Cardiac muscle cell (in vitro differentiated cells and primary cell): ENCODE data around the gene TFPT. TPM values are rescaled to one million over a fixed set of nuclear protein-coding genes. Genes with fewer than 3 reads are reported as not detected.

Source experiments
- DNase-seq, 2 donors: peaks; one replicate each; pipeline versions ENCODE4 v3.0.0 to v3.0.0-alpha.2; 2010 to 2017; ENCODE audit warnings: low read depth in 1 of 2, low spot score in 1 of 2
- H3K27ac ChIP-seq: fragments of 200-600 bp; sonication (generic); 2 replicates; pipeline ENCODE4 v1.5.1; 2016
- H3K27me3 ChIP-seq: fragments of 200-600 bp; sonication (generic); 2 replicates; pipeline ENCODE4 v1.6.0; 2016; ENCODE audit warnings: control low read depth
- H3K36me3 ChIP-seq: fragments of 200-600 bp; sonication (generic); 2 replicates; pipeline ENCODE4 v1.5.1; 2016; ENCODE audit warnings: control low read depth
- H3K4me1 ChIP-seq: fragments of 200-600 bp; sonication (generic); 2 replicates; pipeline ENCODE4 v1.8.1; 2017; ENCODE audit warnings: low read depth, mild to moderate bottlenecking, mixed run types
- H3K4me3 ChIP-seq: fragments of 200-600 bp; sonication (generic); 2 replicates; pipeline ENCODE4 v1.5.1; 2016; ENCODE audit warnings: mild to moderate bottlenecking
- H3K9me3 ChIP-seq: fragments of 200-600 bp; sonication (generic); 2 replicates; pipeline ENCODE4 v1.5.1; 2017; ENCODE audit warnings: low read depth, mild to moderate bottlenecking, control low read depth
- CTCF ChIP-seq: IDR thresholded peaks from 2 replicates; pipeline ENCODE4 v1.5.1; 2012; ENCODE audit warnings: low read depth, mild to moderate bottlenecking, low read length
- polyA plus RNA-seq: library from polyadenylated mRNA; unstranded; fragments of >200 nt; fragmentation: Nextera tagmentation; extraction: Ambion mirVana; gene quantifications from 2 replicates; pipeline ENCODE4 v1.2.1, GENCODE V29; 2016
- total RNA-seq: library from RNA; depleted of rRNA; stranded (reverse); fragments of >200 nt; gene quantifications from 2 replicates; pipeline ENCODE4 v1.2.3, GENCODE V29; 2016

The TFPT gene
- total and polyA plus RNA-seq, 2 experiments from 2014 or later, result 27.5 to 32.1 TPM

DNA sequence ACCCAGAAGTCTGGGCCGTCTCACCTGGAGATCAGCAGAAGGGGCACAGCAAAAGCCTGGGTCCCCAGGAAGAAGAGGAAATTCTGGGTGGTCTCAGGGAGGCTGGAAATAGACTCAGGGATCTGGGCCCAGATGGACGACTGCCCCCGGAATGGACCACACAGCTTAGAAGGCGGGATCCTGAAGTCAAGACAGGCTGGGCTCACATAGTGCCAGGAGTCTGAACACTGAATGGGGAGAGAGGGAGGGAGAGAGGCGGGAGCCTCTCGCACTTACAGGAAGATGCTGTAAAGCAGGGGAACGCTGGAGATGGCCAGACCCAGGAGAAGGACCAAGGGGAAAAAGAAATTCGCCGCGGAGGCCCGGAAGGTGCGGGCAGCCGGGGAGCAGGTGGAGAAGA, 45.4 kb upstream of the TFPT start:
- H3K4me3 ChIP-seq, result peak overlapping the region; percentile 56
- DNase-seq, result no peak
- peaks cover 10% of the 10 kb centered on the region for H3K4me1 ChIP-seq
- H3K27me3 ChIP-seq, result no peaks in the 10 kb centered on the region
- peaks cover 6% of the 10 kb centered on the region for H3K36me3 ChIP-seq
- H3K9me3 ChIP-seq, result no peaks in the 10 kb centered on the region
- peak overlapping the region; percentile 81 for H3K27ac ChIP-seq
- TF ChIP-seq CTCF, result no peak

- Histone ChIP-seq H3K36me3 (peaks cover 6% of the 10 kb centered on the region), H3K27ac (peak overlapping the region; percentile 81), H3K27me3 (no peaks in the 10 kb centered on the region), H3K4me3 (peak overlapping the region; percentile 56), H3K9me3 (no peaks in the 10 kb centered on the region), H3K4me1 (peaks cover 10% of the 10 kb centered on the region)
- DNase-seq, result peak in 1 of 2 donors; percentile 30
- no peak for TF ChIP-seq CTCF
These were observed 44.8 kb upstream of the TFPT start for GRCh38 chr19:54160182-54160811.

DNA sequence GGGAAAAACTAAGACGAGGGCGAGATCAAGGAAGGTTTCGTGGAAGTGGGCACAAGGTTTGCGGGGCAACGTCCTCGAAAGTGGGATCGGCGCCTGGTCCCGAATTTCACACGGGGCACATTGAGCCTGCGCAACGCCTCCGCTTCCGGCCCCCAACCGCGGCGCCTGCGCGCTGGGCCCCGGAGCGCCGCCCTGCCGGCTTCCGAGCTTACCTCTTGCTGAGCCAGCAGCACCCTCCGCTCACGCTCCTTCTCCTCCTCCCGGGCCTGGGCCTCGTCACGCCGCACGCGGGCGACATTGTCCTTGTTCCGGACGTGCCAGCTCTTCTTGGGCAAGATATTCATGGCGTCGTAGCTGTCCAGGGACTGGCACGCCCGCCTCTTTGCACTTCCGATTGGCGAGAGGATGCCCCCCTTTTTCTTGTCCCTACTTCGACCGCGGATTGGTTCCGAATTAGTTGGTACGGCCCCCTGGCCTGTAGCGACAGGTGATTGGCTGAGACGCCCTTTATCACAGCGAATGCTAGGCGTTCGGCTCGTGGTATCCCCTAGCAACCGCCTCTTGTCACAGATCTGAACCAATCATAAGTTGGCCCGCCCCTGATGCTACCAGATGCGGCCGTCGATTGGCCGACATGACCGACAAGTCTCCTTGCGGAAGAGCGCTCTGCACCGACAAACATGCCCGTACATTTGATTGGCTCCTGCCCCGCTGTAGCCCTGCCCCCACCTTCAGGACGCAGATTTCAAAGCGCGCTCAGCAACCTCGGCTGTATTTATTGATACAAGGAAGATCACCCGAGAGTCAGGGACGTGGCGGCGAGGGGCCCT, 44.1 kb upstream of the TFPT start, which contains the start of gene LENG1:
TSS of gene LENG1 (minus strand) at position 370 of the 830 bp plus-strand sequence. CDS start at position 344, 26 bp downstream.
- peak; percentile 100 for DNase-seq
- Histone ChIP-seq H3K27ac (peak within 1 kb of the TSS; percentile 85), H3K36me3 (peaks cover 12% of the 10 kb centered on the region), H3K4me3 (peak within 1 kb of the TSS; percentile 59), H3K27me3 (no peaks in the 10 kb centered on the region), H3K9me3 (no peaks in the 10 kb centered on the region), H3K4me1 (peaks cover 10% of the 10 kb centered on the region)
- TF ChIP-seq CTCF, result peak; percentile 36

DNA sequence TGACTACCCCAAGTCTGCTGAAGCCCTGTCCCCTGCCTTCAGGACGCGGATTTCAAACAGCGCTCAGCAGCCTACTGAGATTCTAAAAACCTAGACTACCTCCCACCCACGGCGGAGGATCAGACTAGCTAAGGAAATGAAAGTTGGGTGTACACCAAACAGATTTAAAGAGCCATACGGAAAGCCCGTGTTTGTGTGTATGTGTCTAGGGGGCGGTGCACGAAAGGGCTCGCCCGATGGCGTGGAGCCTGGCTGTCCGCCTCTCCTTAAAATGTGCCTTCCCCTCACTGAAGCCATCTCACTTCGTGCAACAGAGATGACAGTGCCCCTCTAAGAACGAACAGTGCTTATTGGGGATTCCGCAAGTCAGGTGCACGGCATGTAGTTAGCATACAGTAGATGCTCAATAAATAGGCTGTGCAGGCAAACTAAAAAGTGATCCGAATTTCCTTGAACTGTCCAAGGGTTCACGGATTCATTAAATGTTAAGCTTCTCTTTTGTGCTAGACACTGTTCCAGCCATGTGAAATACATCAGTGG, 43.4 kb upstream of the TFPT start:
- H3K4me1 ChIP-seq, result peaks cover 10% of the 10 kb centered on the region
- H3K27me3 ChIP-seq, result no peaks in the 10 kb centered on the region
- peaks cover 19% of the 10 kb centered on the region for H3K36me3 ChIP-seq
- DNase-seq, result peak; percentile 8 to 33
- no peaks in the 10 kb centered on the region for H3K9me3 ChIP-seq
- H3K4me3 ChIP-seq, result peak overlapping the region; percentile 59
- no peak for TF ChIP-seq CTCF
- peak overlapping the region; percentile 85 for H3K27ac ChIP-seq

DNA sequence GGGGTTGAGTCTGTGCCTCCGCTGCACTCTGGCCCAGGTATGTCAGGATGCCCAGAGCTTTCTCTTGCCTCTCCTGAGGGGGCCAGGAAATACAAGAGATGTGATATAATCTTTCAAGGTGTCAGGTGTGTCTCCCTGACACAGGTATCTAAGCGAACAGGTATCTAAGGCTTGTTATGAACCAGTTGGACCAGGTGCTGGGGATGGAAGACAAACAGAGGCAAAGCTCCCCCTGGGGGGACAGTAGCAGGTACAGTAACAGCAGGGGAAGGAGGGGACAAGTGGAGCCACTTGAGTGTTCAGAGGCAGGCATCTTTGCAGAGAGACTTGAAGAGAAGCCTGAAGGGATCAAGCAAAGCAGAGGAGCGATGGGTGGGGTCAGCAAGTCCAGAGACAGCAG, 41.5 kb upstream of the TFPT start:
- Histone ChIP-seq H3K36me3 (peaks cover 38% of the 10 kb centered on the region), H3K4me1 (peaks cover 10% of the 10 kb centered on the region), H3K27ac (no peak overlapping the region), H3K27me3 (no peaks in the 10 kb centered on the region), H3K9me3 (no peaks in the 10 kb centered on the region), H3K4me3 (no peak overlapping the region)
- no peak for DNase-seq
- no peak for TF ChIP-seq CTCF
